HG03280 (cell line): ENCODE measurements around the gene DND1.
"Not testable (repeated sequence)": the region's sequence is repeated elsewhere in the genome, so short reads cannot be mapped to it uniquely, and the experiment has no call there.

Experiments used
- ATAC-seq: cut with Tn5 transposase; IDR thresholded peaks from one replicate; pipeline ENCODE4 v1.9.1; 2021; ENCODE audit warnings: mild to moderate bottlenecking, moderate library complexity; ENCODE audit not compliant: unreplicated experiment

DND1 gene

DNA sequence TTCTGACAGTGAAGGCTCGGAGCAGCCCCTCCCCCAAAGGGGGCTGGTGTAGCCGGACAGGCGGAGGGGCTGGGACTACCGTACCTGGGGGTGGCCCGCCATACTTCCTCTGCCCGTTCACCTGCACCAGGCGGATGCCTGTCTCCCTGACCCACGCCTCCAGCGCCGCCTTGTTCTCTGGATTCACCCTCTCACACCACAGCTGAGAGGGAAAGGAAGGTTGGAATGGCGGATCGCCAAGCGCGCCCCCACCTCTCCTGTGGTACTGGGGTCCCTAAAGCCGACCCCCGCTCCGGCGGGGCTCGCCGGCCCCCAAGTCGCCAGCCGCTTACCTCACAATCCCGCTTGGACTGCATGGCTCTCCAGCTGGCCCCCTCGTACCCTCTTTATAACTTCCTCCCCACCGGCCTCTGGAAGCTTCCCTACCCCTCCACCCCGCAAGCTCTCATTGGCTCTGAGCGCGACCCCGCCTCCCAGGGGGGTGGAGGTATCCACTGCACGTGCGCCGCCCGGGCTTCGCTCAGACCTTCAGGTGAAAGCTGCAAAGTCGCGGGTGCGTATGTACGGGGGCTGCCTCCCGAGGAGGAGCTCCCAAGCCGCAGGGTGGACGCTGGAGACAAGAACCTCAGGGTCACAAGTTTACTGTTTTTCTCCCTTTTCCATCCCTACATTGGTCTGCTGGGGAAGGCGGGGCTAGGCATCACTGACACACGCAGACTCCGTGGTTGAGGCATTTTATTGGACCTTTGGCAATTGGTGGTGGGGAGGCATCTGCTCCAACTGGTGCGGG, at the start of gene DND1:
TSS of gene DND1 (minus strand) at position 390 of the 790 bp plus-strand sequence. CDS start at position 356, 34 bp downstream.
- no peak for ATAC-seq

DNA sequence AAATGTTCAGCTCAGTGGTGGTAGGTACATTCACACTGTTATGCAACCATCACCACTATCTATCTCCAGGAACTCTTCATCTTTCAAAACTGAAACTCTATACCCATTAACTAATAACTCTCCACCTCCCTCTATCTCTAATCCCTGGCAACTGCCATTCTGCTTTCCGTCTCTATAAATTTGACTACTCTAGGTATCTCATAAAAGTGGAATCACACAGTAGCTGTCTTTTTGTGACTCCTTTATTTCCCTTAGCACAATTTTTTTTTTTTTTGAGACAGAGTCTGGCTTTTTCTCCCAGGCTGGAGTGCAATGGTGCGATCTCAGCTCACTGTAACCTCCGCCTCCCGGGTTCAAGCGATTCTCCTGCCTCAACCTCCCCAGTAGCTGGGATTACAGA, 48.0 kb upstream of the DND1 start:
- not testable (repeated sequence) for ATAC-seq

DNA sequence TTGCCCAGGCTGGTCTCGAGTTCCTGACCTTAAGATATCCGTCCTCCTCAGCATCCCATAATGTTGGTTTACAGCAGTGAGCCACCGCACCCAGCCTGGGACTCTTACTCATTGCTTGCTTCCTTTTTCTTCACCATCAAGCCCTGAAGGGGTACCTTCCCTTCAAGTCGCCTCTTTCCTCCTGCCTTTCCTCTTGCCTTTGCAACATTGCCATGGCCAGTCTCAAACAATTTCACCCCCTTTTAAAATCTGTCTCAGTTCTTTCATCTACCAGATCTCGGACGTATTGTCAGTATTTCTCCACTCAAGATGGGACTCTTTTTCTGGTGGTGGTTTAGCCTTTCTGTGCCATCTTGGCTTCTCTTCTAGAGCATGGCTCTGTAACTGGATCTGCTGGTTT, 47.4 kb upstream of the DND1 start:
- not testable (repeated sequence) for ATAC-seq

DNA sequence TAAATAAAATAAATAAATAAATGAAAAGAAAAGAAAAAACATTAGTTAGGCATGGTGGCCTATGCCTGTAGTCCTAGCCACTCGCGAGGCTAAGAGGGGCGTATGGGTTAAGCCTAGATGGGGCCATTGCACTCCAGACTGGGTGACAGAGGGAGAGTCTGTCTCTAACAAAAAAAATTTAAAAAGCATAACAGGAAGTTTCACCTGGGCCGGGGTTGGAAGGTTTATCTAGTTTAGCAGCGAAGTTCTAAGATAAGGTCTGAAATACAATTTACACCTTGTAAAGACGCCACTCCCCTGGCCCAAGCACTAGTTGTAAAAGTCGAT, 44.9 kb upstream of the DND1 start:
- no peak for ATAC-seq

DNA sequence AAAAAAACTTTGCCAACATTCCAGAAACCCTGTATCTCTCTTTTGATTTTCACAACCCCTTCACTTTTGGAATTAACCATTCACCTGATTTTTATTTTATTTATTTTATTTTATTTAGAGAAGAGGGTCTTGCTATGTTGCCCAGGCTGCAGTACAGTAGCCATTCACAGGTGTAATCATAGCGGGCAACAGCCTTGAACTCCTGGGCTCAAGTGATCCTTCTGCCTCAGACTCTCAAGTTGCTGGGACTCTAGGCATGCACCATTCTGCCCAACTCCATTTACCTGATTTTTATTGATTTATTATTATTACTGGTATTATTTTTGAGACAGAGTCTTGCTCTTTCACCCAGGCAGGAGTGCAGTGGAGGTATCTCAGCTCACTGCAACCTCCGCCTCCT, 42.9 kb upstream of the DND1 start:
- ATAC-seq = not testable (repeated sequence)

DNA sequence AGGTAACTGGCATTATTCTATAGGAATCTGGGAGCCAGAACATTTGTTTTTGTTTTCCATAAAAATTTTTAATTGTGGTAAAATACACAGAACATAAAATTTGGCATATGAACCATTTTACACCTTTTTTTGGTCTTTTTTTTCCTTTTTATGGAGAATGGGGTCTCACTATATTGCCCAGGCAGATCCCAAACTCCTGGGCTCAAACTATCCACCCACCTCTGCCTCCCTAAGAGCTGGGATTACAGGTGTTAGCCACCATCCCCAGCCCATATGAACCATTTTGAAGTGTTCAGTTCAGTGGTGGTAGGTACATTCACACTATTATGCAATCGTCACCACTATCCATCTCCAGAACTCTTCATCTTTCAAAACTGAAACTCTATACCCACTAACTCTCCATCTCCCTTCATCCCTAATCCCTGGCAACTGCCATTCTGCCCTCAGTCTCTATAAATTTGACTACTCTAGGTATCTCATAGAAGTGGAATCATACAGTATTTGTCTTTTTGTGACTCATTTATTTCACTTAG, 40.3 kb upstream of the DND1 start:
- ATAC-seq = no peak

DNA sequence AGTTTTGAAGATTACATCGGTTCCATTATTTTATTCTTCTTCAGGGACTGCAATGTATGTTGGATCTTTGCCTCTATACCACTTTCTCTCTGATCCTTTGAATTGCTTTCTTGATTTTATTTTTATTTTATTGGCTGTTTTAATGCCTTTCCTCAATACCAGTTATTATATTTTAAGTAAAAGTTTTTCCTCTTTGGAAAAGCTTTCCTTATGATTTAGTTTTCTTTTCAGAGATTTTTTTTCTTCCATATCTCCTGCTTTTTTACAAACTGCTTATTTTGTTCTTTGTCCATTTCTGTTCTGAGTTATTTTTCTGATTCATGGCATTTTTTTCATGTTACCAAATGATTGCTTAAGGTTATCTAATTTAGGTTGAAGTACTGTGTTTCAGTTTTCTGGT, 38.4 kb upstream of the DND1 start:
- ATAC-seq = no peak

DNA sequence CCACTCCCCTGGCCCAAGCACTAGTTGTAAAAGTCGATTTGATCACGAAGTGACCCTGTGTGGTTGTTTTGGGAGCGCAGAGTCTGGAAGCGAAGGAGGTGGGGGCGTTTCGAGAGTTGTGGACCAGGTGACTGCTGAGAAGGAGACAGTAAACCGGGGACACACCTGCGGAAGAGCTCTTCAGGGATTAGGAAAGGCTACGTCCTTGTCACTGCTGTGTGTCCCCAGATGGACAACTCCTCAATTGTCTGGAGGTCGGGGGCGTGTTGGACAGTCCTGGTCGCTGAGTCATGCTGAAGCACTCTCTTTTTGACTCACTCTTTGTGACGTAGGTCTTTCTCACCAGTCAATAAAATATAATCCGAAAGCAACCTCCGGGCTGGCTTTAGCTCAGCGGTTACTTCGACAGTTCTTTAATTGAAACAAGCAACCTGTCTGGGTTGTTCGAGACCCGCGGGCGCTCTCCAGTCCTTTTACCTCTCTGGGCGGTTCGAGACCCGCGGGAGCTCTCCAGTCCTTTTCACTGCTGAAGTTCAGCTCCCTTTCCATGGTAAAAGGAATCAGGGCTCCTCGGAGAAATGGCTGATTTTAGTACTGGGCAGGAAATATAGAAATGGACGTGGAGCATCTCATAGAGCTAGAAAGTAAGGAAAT, 37.6 kb upstream of the DND1 start:
- peak; percentile 91 for ATAC-seq

DNA sequence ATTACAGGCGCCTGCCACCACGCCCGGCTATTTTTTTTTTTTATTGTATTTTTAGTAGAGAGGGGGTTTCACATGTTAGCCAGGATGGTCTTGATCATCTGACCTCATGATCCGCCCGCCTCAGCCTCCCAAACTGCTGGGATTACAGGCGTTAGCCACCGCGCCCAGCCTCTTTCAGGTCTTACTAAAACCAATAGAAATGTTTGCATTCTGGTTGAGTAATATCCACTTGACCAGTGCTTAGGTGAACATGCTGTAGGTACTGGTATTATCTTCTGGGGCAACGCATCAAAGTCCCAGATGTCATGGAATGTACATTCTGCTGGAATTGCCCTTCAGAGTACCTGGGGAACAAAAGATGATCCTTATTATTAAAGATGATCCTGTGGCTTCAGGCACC, 35.4 kb upstream of the DND1 start:
- not testable (repeated sequence) for ATAC-seq

DNA sequence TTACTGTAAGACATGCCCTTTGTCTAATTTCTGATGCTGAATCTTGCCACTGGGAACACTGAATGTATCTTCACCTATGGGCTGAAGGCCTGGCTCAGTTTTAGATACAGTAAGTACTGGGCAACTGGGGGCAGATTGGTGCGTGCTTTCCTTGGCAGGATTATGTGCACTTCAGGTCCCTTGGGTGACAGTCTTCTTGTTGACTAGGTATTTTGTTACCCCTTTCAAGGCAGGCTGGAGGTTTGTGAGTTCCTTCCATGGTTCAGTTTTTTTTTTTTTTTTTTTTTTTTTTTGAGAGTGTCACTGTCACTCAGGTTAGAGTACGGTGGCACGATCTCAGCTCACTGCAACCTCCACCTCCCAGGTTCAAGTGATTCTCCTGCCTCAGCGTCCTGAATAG, 34.4 kb upstream of the DND1 start:
- no peak for ATAC-seq

DNA sequence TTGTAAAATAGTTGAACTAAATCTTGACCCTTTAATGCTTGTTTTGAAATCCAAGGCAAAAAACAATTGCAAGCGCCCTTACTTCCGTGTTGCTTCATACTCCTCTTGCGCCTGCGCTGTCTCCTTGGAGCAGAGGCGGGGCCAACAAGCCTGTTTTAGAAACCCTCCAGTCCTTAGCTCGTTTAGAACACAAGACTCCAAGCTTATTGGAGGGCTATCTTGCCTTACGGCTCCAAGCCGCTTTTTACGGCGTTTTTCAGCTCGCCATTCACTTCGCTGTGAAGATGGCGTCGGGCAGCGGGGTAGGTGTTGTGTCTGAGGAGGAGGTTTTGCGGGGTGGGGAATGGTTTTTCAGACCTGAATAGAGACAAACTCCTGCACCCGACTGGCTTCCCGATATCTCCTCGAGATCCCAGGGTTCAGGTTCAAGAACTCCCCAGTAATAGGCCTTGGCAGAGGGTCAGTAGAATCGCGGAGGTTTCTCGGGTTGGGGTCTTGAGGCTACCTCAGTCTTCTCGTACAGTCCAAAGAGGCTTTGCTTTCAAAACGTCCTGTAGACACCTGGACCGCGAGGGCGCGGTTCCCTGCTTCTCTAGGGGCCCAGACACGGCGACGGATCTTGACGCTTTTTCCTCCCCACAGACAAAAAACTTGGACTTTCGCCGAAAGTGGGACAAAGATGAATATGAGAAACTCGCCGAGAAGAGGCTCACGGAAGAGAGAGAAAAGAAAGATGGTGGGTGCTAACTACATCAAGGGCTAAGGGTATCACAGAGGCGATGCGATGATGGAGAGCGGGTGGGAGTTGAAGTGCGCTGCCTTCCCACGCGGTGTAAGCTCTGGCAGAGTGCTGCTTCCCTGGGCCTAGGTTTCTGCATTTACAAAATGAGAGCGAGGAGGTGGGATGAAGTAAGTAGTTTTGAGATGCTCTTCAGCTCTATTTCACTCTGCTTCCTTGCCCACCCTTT, 27.1 kb upstream of the DND1 start, which contains the start of gene ZMAT2:
TSS of gene ZMAT2 (plus strand) at position 271 of the 968 bp plus-strand sequence. CDS start at position 285, 14 bp downstream.
- peak; percentile 97 for ATAC-seq

DNA sequence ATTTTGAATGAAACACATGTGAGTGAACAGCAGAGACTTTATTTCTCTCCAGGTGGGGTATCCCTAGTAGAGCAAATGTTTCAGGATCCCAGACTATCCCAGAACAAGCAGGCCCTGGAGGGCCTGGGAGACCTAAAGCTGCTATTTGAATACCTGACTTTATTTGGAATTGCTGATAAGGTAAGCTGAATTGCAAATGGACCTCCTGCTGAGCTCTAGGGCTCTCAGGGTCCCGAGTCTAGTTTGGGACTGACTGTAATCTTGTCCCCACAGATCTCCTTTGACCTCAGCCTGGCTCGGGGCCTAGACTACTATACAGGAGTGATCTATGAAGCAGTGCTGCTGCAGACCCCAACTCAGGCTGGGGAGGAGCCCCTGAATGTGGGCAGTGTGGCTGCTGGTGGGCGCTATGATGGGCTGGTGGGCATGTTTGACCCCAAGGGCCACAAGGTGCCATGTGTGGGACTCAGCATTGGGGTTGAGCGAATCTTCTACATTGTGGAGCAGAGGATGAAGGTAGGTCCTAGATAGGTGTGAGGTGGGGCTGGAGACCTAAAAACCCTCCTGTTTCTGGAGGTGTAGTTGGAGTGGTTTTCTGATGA, 23.6 kb upstream of the DND1 start:
- ATAC-seq = no peak

DNA sequence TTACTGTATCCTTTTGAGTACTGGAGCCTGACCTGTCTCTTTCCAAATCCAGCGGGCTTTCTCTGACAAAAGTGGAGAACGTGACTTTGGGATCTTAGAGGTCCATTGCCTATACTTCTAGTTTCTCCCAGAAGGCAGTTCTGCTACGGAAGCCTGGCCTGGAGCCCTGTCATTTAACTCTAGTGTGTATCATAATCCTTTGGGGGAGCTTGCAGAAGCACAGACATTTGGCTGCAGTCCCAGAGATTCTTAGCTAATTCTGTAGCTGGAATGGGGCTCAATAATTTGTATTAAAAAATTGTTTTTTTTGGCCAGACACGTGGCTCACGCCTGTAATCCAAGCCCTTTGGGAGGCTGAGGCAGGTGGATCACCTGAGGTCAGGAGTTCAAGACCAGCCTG, 20.9 kb upstream of the DND1 start:
- no peak for ATAC-seq

DNA sequence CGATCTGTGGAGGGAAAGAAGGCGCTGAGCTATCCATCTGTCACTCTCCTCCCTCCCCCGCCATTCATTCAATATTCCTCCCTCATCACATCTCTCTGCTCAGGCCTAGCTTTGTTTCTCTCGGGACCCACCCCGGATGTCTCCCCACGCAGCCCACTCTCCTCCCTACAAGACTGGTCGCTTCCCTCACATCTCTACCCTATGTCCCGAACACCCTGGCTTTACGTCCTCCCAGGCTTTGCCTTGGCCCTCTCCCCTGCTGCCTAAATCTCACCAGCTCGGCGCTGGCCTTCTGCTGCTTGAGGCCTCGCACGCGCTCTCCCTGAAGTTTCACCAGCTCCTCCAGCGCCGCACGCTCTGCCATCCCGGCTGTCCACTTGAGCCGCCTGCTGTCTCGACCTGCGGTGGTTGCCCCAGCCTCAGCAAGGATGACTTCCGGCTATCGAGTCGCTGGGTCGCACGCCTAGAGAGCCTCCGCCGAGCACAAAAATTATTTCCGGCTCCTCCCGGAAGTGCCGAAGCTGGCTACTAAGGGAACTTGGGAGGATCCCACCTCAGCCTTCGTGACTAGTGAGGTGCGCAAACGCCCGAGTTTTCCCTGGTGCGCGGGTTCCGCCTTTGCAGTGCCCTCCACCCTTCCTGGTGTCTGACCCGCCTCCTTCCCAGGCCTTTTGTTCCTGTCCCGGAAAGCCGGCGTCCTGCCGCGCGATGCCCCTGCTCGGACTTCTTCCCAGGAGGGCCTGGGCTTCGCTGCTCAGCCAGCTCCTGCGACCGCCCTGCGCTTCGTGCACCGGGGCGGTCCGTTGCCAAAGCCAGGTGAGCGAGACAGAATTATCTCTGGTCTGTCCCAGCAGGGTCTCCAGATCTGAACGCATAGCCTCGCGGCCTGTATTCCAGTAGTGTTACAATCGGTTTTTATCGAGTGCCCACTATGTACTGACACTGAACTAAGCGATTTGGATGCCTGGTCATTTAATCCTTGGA, 17.9 kb upstream of the DND1 start, which contains the start of the genes HARS1 and HARS2:
TSS of gene HARS1 (minus strand) at position 430 of the 984 bp plus-strand sequence. CDS start at position 364, 66 bp downstream.
TSS of gene HARS2 (plus strand) at position 515 of the 984 bp plus-strand sequence. CDS start at position 709, 194 bp downstream.
- peak; percentile 97 for ATAC-seq

DNA sequence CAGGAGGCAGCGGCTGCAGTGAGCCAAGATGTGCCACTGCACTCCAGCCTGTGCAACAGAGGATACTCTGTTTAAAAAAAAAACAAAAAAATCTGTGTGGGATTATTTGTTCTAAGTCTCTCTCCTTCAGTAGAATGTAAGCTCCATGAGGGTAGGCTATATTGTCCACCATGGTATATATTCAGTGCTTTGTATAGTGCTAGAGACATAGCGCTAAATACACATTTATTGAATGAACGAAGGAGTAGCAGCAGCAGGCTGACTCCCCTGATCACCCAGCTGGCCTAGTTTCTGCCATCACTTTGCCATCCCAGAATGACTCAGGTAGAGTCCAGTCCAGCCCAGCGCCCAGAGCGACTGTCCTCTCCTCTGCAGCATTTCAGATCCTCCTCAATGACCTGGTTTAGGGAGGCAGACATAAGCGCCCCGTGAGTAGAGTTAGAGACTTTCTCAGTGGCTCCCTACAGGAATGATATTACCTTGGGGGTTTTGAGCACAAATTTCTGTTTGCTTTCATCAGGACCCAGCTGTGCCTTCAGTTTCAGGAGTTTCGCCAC, 17.1 kb upstream of the DND1 start:
- ATAC-seq = peak; percentile 8

DNA sequence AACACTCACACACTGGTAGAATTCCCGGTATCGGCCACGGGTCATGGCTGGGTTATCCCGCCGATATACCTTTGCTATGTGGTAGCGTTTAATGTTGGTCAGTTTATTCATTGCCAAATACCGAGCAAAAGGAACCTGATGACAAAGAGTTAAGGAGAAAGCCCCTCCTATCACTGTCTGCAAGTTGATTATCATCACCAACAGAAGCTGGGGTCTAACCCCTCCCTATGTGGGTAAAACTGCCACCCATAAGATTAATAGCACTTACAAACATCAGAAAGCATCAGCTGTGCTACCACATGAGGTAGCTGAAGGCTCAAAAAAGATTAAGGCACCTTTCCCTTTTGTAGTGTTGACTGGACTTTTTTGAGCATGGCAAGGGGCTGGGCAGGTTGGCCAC, 5.6 kb upstream of the DND1 start:
- ATAC-seq = no peak

DNA sequence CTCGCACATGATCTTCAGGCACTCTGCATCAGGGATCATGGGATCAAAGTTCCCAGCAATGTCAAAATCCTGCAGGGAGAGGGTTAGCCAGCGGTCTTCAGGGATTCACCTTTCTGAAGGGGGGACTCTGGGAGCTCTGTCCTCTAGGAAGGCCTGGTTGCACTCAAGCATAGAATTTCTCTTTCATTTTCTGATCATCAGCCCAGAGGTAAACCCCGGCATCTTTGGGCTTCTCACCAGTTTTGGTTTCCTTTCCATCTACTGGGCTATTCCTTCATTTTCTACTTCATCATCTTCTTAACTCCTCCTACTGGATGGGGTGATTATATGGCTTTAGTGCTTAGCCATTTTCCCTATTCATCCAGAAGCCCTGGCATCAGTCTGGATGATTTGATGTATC, 4.6 kb upstream of the DND1 start:
- no peak for ATAC-seq

DNA sequence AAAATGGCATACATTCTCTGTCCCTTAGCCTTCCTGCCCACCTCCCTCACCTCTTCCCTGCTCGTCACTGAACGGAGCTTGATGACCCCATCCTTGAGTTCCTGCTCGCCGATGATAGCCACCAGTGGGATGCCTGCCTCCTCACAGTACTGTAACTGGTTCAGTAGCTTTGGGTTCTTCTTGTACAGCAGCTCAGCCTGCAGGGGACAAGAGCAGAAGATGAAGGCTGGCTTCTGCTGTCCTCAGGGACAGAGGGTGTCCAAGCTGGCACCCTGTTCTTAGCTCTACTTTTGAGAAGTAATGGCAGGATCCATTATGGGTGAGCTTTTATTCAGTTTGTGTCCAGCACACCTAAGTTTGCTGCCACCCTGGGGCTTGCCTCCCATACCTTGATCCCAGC, 1.3 kb upstream of the DND1 start:
- ATAC-seq = no peak

DNA sequence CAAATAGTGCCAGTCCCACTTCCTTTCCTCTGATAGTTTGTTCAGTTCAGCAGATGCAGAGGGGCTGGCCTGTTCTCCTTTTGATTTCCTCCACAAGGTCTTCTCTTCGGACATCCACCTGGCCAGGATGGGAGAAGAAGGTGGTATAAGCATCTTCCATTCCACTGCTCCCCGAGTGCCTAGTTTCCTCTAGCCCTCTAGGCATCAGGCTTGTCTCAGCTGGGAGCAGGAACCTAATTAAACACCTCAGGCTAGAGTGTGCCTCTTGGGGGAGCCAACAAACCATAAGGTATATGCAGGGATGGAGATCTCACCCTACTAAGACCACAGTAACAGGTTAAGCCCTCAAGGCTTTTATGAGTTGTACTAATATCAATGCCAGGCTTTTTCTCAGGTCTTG, 835 bp upstream of the DND1 start:
- no peak for ATAC-seq
